HG03575 (cell line): ENCODE data around the gene PPP3R1.
A peak's percentile ranks its signal among the peaks of the same experiment; 100 is the strongest.

Experiments used
- ATAC-seq: cut with Tn5 transposase; IDR thresholded peaks from one replicate; pipeline ENCODE4 v1.9.1; 2021; ENCODE audit not compliant: unreplicated experiment, insufficient number of reproducible peaks, low FRiP score; ENCODE audit errors: extremely low read depth

Gene PPP3R1

GRCh38 chr2:68171684-68172083, 80.6 kb downstream of the PPP3R1 start:
- ATAC-seq = no peak

GRCh38 chr2:68171146-68171545, 81.2 kb downstream of the PPP3R1 start:
- no peak for ATAC-seq

- ATAC-seq = no peak
These were observed 83.0 kb downstream of the PPP3R1 start for GRCh38 chr2:68169308-68169707.

- ATAC-seq = no peak
These were observed 85.1 kb downstream of the PPP3R1 start for GRCh38 chr2:68167186-68167585.

GRCh38 chr2:68163641-68164040, 88.7 kb downstream of the PPP3R1 start:
- no peak for ATAC-seq

- no peak for ATAC-seq
These were observed 94.2 kb downstream of the PPP3R1 start for GRCh38 chr2:68158134-68158447.

- peak; percentile 59 for ATAC-seq
These were observed 94.8 kb downstream of the PPP3R1 start, which contains the start of gene PNO1 for GRCh38 chr2:68157402-68158133. Gene PNO1 (plus strand): TSS chr2:68157888. CDS start chr2:68157935, 47 bp downstream.

GRCh38 chr2:68157002-68157401, 95.3 kb downstream of the PPP3R1 start:
- no peak for ATAC-seq

- no peak for ATAC-seq
These were observed 95.9 kb downstream of the PPP3R1 start for GRCh38 chr2:68156419-68156818.

GRCh38 chr2:68155618-68156017, 96.7 kb downstream of the PPP3R1 start:
- ATAC-seq = no peak

- ATAC-seq = no peak
These were observed 99.5 kb downstream of the PPP3R1 start for GRCh38 chr2:68152681-68153347.

- ATAC-seq = no peak
These were observed 101.3 kb downstream of the PPP3R1 start for GRCh38 chr2:68151037-68151436.

- ATAC-seq = no peak
These were observed 110.5 kb downstream of the PPP3R1 start for GRCh38 chr2:68141875-68142274.

- ATAC-seq = no peak
These were observed 116.6 kb downstream of the PPP3R1 start for GRCh38 chr2:68135448-68136320.

GRCh38 chr2:68134554-68134953, 117.8 kb downstream of the PPP3R1 start:
- no peak for ATAC-seq

- ATAC-seq = no peak
These were observed 118.2 kb downstream of the PPP3R1 start for GRCh38 chr2:68134120-68134519.
